H1 (cell line): ENCODE results near the gene C3orf22.

Source experiments
- EZH2 ChIP-seq: fragments of 200-600 bp; sonication (generic); IDR thresholded peaks from 2 replicates; pipeline ENCODE4 v1.7.1; 2012; ENCODE audit warnings: low read depth, mild to moderate bottlenecking, moderate library complexity, low read length, inconsistent platforms; ENCODE audit not compliant: severe bottlenecking
- GABPA ChIP-seq: IDR thresholded peaks from 2 replicates; pipeline ENCODE4 v1.6.1; 2011; ENCODE audit warnings: mild to moderate bottlenecking, low read length, moderate library complexity, borderline replicate concordance; ENCODE audit not compliant: insufficient read depth
- TAF1 ChIP-seq: IDR thresholded peaks from 2 replicates; pipeline ENCODE4 v1.6.1; 2011; ENCODE audit warnings: mild to moderate bottlenecking, low read depth, low read length
- YY1 ChIP-seq: IDR thresholded peaks from 2 replicates; pipeline ENCODE4 v1.6.1; 2011; ENCODE audit warnings: low read depth, mild to moderate bottlenecking, low read length
- TF ChIP-seq, protein P1 (sequence below), 3 experiments: IDR thresholded peaks; 1 replicate in 2 of 3; 2 replicates in 1 of 3; pipeline versions ENCODE4 v1.5.1 to v1.6.1; 2011; ENCODE audit warnings: low read length in 3 of 3, mild to moderate bottlenecking in 3 of 3, inconsistent platforms in 2 of 3, low read depth in 1 of 3, moderate library complexity in 1 of 3; ENCODE audit not compliant: insufficient read depth in 1 of 3; ENCODE audit errors: control extremely low read depth in 1 of 3

GRCh38 chr3:126528800-126529541 lies 29.8 kb downstream of the C3orf22 start:
- TF ChIP-seq, protein P1, sequence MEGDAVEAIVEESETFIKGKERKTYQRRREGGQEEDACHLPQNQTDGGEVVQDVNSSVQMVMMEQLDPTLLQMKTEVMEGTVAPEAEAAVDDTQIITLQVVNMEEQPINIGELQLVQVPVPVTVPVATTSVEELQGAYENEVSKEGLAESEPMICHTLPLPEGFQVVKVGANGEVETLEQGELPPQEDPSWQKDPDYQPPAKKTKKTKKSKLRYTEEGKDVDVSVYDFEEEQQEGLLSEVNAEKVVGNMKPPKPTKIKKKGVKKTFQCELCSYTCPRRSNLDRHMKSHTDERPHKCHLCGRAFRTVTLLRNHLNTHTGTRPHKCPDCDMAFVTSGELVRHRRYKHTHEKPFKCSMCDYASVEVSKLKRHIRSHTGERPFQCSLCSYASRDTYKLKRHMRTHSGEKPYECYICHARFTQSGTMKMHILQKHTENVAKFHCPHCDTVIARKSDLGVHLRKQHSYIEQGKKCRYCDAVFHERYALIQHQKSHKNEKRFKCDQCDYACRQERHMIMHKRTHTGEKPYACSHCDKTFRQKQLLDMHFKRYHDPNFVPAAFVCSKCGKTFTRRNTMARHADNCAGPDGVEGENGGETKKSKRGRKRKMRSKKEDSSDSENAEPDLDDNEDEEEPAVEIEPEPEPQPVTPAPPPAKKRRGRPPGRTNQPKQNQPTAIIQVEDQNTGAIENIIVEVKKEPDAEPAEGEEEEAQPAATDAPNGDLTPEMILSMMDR (IDR thresholded peaks at IDR 0.05; ENCODE audit: control extremely low read depth in 1 of 3, insufficient read depth in 1 of 3, low read depth in 1 of 3, low read length in 3 of 3), result no peak; a peak in 1 of 4 replicates
- TF ChIP-seq TAF1 (no peak), YY1 (no peak), GABPA (no peak), EZH2 (no peak)
